Measurements from ENCODE around the gene SH3BP4.

Gene SH3BP4

DNA sequence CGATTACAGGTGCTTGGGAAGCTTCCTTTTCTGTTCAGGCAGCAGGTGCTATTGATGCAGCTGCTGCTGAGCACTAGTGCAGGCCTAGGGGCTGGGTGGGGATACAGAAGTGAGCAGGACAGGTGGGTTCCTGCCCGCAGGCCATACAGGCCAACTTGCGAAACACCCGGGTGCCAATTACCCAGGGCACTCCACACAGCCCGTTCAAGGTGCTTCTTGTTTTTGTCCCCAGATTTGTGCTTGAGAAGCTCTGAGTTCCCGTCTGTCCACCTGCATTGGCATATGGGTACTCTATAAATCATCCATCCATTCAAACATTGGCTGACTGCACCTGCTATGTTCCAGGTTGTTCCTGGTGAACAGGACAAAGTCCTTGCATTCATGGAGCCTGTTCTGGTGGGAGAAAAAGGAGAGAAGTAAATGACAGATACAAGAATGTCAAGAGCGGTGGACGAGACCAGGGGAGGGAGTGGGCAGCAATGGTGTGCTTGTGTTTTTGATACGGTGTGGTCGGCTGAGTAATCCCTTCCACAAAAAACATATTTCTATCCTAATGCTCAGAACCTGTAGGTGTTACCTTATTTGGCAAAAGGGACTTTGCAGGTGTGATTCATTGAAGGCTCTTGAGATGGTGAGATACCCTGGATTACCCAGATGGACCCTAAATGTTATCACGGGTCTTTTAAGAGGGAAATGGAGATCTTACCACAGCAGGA is 31.4 kb downstream of the SH3BP4 start:
- ATAC-seq, result no peak
- Mint-ChIP-seq H3K4me3 (no peak overlapping the region), H3K36me3 (no peaks in the 10 kb centered on the region), H3K27ac (no peak overlapping the region), H3K4me1 (no peaks in the 10 kb centered on the region), H3K9me3 (no peaks in the 10 kb centered on the region)
- no peak for DNase-seq (ENCODE audit: low spot score in 2 of 2)

DNA sequence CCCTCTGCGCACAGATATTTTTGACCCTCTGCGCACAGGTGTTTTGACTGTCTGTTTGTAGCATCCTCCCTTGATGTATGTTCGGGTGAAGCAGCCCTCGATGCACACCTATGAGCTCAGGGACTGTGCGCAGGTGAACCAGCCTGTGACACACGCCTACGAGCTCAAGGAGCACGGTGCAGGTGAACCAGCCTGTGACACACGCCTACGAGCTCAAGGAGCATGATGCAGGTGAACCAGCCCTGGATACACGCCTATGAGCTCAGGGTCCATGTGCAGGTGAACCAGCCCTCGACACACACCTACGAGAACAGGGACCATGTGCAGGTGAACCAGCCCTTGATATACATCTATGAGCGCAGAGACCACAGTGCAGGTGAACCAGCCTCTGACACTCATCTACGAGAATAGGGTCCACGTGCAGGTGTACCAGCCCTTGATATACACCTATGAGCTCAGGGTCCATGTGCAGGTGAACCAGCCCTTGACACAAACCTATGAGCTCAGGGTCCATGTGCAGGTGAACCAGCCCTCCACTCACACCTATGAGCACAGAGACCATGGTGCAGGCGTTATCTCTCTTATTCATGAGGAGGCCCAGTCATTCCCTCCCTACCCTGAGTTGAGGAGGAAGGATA is 33.9 kb downstream of the SH3BP4 start:
- H3K27ac Mint-ChIP-seq, result no peak overlapping the region
- ATAC-seq, result no peak
- H3K4me3 Mint-ChIP-seq, result no peak overlapping the region
- no peaks in the 10 kb centered on the region for H3K4me1 Mint-ChIP-seq
- no peaks in the 10 kb centered on the region for H3K9me3 Mint-ChIP-seq
- no peak for DNase-seq (ENCODE audit: low spot score in 2 of 2)
- no peaks in the 10 kb centered on the region for H3K36me3 Mint-ChIP-seq

DNA sequence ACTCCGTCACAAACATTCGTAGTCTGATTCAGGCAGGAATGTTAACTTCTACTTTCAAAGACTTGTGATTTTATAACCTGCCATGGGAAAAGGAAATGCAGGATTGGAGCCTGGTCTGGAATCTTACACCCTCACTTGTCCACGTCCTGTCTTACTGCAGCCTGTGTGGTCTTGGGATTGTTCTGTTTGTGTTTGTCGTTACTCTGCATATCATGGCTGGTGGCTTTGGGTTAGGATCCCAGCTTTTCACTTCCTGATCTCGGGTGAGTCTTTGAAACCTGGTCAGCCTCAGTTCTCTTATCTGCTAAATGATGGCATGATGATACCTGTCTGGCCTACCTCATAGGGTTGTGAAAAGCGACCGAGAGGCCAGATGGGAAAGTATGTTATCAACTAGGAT is 34.6 kb downstream of the SH3BP4 start:
- no peaks in the 10 kb centered on the region for H3K9me3 Mint-ChIP-seq
- H3K4me3 Mint-ChIP-seq, result no peak overlapping the region
- H3K4me1 Mint-ChIP-seq, result no peaks in the 10 kb centered on the region
- H3K36me3 Mint-ChIP-seq, result no peaks in the 10 kb centered on the region
- ATAC-seq, result no peak
- DNase-seq (ENCODE audit: low spot score in 2 of 2), result no peak
- no peak overlapping the region for H3K27ac Mint-ChIP-seq

DNA sequence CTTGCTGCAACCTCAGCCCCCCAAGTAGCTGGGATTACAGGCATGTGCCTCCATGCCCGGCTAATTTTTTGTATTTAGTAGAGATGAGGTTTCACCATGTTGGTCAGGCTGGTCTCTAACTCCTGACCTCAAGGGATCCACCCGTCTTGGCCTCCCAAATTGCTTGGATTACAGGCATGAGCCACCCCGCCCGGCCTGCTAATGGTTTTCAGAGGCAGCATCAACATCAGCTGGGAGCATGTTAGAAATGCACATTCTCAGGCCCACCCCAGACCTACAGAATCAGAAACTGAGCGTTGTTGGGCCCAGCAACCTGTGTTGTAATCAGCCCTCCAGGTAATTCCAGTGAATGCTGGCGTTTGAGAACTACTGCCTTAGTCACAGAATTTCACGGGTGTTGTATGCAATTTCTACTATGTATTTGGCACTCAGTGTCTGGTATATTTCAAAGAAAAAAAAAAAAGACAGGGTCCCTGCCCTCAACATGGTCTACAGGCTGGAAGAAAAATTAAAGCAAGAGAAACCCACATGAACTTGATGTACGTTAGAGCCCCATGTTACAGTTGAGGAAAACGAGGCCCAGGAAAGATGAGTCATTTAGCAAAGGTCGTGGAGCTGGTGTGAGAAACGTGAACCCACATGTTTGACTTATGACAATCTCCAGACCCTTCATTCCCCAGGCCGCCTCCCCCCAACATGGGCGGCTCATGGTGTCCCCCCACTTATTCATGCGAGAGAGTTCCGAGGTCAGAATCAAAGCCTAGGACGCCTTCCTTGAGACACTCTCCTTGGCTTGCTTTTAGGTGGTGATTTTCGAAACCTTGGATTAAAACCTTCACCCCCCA is 35.3 kb downstream of the SH3BP4 start:
- DNase-seq (ENCODE audit: low spot score in 2 of 2) (no peak), ATAC-seq (no peak)
- Mint-ChIP-seq H3K4me3 (no peak overlapping the region), H3K27ac (no peak overlapping the region), H3K4me1 (no peaks in the 10 kb centered on the region), H3K9me3 (no peaks in the 10 kb centered on the region), H3K36me3 (no peaks in the 10 kb centered on the region)

DNA sequence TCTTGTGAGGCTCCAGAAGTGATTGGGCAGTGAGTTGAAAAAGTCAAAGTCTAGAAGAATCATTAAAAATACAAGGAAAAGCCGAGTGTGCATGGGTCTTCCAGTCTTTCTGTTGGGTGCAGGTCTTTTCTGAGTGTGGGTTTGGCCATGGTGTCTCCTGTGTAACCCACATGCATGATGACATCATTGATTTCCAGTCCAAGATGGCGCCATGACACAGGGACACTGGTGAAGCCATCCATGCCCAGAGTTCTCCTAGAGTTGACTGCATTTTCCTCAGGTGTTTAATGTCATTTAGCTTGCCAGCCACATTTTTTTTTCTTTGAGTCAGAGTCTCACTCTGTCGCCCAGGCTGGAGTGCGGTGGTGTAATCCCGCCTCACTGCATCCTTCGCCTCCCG is 35.9 kb downstream of the SH3BP4 start:
- no peaks in the 10 kb centered on the region for H3K4me1 Mint-ChIP-seq

DNA sequence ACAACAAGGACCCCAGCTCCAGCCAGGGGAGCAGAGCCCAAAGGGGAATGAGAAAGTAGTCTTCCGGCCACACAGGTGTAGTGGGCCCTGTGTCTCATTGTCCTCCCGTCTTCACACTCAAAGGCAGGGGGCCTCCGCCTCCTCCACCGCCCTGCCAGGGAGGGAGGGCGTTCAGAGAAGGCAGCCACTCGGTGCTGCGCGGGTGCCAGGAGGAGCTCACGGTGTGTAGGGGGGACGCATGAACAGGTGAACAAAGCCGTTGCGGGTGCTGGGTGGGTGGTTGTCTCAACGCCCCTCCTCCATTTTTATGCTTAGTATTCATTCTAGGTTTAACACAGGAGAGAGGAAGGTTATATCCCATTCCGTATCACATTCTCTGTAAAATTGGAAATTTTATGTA is 36.7 kb downstream of the SH3BP4 start:
- no peaks in the 10 kb centered on the region for H3K4me1 Mint-ChIP-seq
- DNase-seq (ENCODE audit: low spot score in 2 of 2) (no peak), ATAC-seq (no peak)
- no peak overlapping the region for H3K4me3 Mint-ChIP-seq
- no peak overlapping the region for H3K27ac Mint-ChIP-seq
- H3K9me3 Mint-ChIP-seq, result no peaks in the 10 kb centered on the region
- H3K36me3 Mint-ChIP-seq, result no peaks in the 10 kb centered on the region

More for the DNA sequence above, 35.9 kb downstream of the SH3BP4 start:
- no peaks in the 10 kb centered on the region for H3K36me3 Mint-ChIP-seq
- H3K4me3 Mint-ChIP-seq, result no peak overlapping the region
- no peaks in the 10 kb centered on the region for H3K9me3 Mint-ChIP-seq
- no peak overlapping the region for H3K27ac Mint-ChIP-seq
- ATAC-seq (no peak), DNase-seq (ENCODE audit: low spot score in 2 of 2) (no peak)

DNA sequence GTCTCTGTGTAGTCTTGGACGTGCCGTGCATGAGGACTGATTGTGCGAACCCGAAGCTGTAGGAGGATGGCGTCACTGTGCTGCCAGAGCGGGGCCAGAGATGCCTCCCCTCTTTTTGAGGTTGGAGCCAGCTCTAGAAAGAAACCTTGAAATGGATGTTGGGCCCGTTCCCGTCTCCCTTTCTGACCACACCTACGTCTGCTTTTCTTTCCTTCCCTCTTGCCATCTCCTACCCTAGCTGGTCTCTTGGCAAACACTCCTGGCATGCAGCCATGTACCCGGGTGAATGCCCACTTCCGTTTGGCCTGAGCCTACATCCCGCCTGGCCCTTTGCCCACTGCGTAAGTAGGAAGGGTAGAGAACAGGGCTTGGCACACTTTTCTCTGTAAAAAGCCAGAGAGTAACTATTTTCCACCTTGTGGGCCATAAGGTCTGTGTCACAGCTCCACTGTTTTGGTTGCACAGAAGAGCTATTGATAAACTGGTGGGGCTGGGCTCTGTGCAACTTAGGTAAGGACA is 37.4 kb downstream of the SH3BP4 start:
- Mint-ChIP-seq H3K9me3 (no peaks in the 10 kb centered on the region), H3K36me3 (no peaks in the 10 kb centered on the region), H3K27ac (no peak overlapping the region), H3K4me3 (no peak overlapping the region), H3K4me1 (peaks cover 3% of the 10 kb centered on the region)
- ATAC-seq (no peak), DNase-seq (ENCODE audit: low spot score in 2 of 2) (no peak)

DNA sequence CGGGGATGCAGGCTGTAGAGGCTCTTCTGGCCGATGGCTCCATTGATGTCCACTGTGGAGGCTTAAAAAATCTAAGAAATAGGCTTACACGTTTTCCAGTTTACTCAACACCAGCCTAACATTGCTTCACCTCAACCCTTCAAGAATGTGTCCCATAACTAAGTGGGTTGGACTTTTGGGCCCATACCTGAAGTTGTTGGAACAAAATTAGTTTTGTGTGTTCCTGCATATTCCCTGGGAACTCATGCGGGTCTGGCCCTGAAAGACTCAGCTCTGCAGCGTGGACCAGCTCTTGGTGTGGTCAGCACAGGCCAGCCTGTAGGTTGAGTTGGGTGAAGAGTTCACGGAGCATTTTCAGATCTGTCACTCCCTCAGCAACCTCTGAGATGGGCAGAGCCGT is 38.5 kb downstream of the SH3BP4 start:
- DNase-seq (ENCODE audit: low spot score in 2 of 2) (no peak), ATAC-seq (no peak)
- no peaks in the 10 kb centered on the region for H3K9me3 Mint-ChIP-seq
- H3K27ac Mint-ChIP-seq, result no peak overlapping the region
- H3K4me1 Mint-ChIP-seq, result peaks cover 5% of the 10 kb centered on the region
- H3K36me3 Mint-ChIP-seq, result no peaks in the 10 kb centered on the region
- H3K4me3 Mint-ChIP-seq, result no peak overlapping the region

DNA sequence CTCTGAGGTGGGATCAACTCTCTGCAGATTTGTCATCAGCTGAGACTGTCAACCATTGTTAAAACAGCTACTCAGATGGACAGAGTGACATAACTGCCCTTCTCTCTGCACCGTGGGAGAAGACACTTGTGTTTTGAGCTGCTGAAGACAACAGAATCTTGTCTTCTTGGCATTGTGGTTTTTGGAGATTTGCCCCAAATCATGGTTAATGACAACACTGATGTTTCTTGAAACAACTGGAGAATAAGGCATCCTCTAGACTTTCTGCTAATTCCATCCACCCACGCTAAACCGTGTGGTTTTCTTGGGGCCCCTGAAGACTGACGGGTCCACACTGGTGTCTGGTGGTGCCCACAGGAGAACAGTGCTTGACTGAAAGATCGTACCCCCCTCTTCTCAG is 39.5 kb downstream of the SH3BP4 start:
- DNase-seq (ENCODE audit: low spot score in 2 of 2), result no peak
- Mint-ChIP-seq H3K4me3 (no peak overlapping the region), H3K36me3 (no peaks in the 10 kb centered on the region), H3K9me3 (no peaks in the 10 kb centered on the region), H3K27ac (no peak overlapping the region), H3K4me1 (peaks cover 5% of the 10 kb centered on the region)
- ATAC-seq, result no peak

DNA sequence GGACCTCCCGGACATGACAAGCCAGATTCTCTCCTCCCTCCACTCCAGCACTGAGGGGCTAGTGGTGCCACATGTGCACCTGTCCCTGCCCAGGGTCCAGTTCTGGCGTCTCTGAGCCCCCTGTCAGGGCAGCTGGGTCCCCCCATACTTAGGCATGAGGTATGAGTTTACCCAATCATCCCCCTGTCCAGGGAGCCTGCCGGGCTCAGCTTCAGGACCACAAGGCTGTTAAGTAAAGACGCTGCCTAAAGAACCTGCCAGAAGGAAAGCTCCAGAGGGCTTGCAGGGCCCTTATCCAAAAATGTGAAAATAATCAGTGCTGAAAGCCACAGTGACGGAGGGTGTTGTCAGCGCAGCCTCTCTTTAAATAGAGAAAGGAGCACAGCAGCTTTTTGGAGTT is 40.0 kb downstream of the SH3BP4 start:
- no peak overlapping the region for H3K4me3 Mint-ChIP-seq
- no peak for DNase-seq (ENCODE audit: low spot score in 2 of 2)
- no peaks in the 10 kb centered on the region for H3K36me3 Mint-ChIP-seq
- no peak overlapping the region for H3K27ac Mint-ChIP-seq
- peaks cover 5% of the 10 kb centered on the region for H3K4me1 Mint-ChIP-seq
- no peaks in the 10 kb centered on the region for H3K9me3 Mint-ChIP-seq
- ATAC-seq, result no peak

DNA sequence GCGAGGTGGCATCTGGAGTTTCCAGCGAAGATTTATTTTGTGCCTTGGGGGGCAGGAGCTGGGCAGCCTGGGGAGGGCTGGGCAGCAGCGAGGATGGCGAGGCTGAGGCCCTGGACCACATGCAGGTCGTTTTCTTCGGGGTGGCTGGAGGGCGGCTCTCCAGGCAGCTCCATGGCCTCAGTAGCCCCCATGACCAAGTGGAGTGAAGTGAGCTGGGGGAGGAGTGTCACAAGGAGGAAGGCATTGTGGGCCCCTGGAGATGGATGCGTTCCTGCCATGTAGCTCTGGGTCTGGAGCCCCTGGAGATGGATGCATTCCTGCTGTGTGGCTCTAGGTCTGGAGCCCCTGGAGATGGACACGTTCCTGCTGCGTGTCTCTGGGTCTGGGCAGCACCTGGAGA is 40.4 kb downstream of the SH3BP4 start:
- ATAC-seq (no peak), DNase-seq (ENCODE audit: low spot score in 2 of 2) (no peak)
- H3K36me3 Mint-ChIP-seq, result no peaks in the 10 kb centered on the region
- H3K4me3 Mint-ChIP-seq, result no peak overlapping the region
- H3K27ac Mint-ChIP-seq, result no peak overlapping the region
- no peaks in the 10 kb centered on the region for H3K9me3 Mint-ChIP-seq
- H3K4me1 Mint-ChIP-seq, result peaks cover 5% of the 10 kb centered on the region

DNA sequence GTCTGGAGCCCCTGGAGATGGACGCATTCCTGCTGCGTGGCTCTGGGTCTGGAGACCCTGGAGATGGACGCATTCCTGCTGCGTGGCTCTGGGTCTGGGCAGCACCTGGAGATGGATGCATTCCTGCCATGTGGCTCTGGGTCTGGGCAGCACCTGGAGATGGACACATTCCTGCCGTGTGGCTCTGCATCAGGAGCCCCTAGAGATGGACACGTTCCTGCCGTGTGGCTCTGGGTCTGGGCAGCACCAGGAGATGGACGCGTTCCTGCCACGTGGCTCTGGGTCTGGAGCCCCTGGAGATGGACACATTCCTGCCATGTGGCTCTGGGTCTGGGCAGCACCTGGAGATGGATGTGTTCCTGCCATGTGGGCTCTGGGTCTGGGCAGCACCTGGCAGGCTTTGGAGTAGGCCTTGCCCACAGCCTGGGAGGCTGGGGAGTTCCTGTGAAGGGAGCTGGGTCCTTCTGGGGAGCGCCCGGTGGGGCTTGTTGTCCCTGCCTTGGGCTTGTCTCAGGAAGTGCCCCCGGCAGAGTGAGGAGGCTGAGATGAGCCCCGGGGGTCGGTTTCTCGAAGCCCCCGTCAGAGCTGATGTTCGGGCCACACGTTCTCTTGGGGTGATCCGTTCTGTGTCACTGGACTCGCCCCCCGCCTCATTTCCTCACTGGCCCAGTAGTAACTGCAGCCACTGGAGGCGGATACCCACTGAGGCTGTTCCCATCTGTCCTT is 41.0 kb downstream of the SH3BP4 start:
- no peak for ATAC-seq
- Mint-ChIP-seq H3K4me1 (peaks cover 5% of the 10 kb centered on the region), H3K9me3 (no peaks in the 10 kb centered on the region), H3K4me3 (no peak overlapping the region), H3K36me3 (no peaks in the 10 kb centered on the region), H3K27ac (no peak overlapping the region)
- no peak for DNase-seq (ENCODE audit: low spot score in 2 of 2)

DNA sequence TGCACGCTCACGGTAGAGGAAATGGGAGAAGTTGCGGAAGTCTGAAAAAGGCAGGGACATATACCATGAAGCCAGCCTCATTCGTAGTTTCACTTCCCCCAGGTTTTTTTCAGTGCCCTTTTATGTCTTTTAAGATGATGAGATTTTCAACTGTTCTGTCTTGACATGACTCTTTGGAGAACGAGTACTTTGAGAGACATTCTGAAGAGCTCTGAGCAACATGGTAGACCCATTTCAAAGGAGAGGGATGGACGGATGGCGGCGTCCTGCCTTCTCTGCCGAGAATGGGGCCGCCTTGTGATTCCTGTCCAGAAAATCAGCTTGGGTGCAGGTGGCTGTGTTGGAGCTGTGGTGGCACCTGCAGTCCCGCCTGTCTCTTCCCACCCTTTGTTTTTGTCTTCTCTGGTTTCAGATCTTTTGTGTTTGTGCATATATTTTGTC is 41.7 kb downstream of the SH3BP4 start:
- no peak overlapping the region for H3K4me3 Mint-ChIP-seq

DNA sequence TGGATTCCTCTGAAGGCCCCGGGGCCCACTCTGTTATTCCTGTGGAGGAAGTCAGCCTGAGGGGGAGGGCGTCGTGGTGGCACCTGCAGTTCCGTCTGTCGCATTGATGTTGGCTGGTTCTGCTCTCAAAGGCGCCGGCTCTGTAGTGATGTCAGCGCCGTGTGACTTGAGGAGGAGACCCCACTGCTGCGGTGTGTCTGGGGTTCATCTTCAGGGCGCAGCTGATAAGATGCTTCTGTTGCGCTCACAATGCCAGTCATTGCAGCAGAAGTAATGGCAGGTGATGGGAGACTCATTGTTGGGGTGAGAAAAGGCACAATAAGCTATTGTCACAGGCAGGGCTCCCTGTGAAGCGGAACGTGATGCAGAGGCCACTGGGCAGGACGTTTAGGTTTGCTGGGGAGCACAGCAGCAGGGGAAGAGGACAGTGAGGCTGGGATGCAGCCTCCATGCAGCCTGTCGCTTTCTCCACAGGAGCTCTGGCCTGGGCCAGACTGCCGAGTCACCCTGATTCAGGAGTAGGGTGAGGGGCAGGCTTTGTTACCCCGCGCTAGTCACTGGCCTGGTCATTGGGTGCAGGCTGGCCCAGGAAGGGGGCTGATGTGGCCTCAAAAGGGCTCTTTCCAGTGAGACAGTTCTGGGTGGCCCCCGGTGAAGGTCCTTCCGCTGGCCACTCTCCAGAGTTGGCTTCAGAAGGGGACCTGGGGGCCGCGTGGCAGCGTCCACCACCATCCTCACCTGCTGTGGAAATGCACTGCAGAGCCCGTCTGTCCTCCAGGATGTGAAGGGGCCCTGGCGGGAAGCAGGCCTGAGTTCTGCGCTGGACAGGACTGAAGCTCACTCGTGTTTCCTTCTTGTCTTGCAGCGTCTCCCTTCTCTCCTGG is 42.9 kb downstream of the SH3BP4 start:
- Mint-ChIP-seq H3K36me3 (no peaks in the 10 kb centered on the region), H3K4me3 (no peak overlapping the region), H3K9me3 (no peaks in the 10 kb centered on the region), H3K27ac (no peak overlapping the region), H3K4me1 (peaks cover 5% of the 10 kb centered on the region)
- no peak for ATAC-seq
- DNase-seq (ENCODE audit: low spot score in 2 of 2), result no peak

More for the DNA sequence above, 41.7 kb downstream of the SH3BP4 start:
- no peak overlapping the region for H3K27ac Mint-ChIP-seq
- H3K9me3 Mint-ChIP-seq, result no peaks in the 10 kb centered on the region
- no peak for DNase-seq (ENCODE audit: low spot score in 2 of 2)
- no peaks in the 10 kb centered on the region for H3K36me3 Mint-ChIP-seq
- H3K4me1 Mint-ChIP-seq, result peaks cover 5% of the 10 kb centered on the region
- no peak for ATAC-seq
